Naive B cell (primary cell): ENCODE results near the gene HBP1. TPM values are rescaled to one million over a fixed set of nuclear protein-coding genes. Genes with fewer than 3 reads are reported as not detected.
"Not testable (repeated sequence)": the region's sequence is repeated elsewhere in the genome, so short reads cannot be mapped to it uniquely, and the experiment has no call there.

Source experiments
- ATAC-seq, 2 donors: fragments of 150-1000 bp; cut with Tn5 transposase; 2 replicates each; pipeline ENCODE4 v1.10.0; 2021; ENCODE audit warnings: low read depth in 2 of 2, mild to moderate bottlenecking in 2 of 2, moderate library complexity in 2 of 2
- DNase-seq: peaks from one replicate; pipeline ENCODE4 v3.0.0; 2022
- H3K27ac Mint-ChIP-seq, 6 donors: one replicate each; pipeline ENCODE4 v1.8.0; 2020 to 2022; ENCODE audit warnings: mild to moderate bottlenecking in 6 of 6, mixed read lengths in 6 of 6, moderate library complexity in 5 of 6, inconsistent platforms in 2 of 6
- H3K27me3 Mint-ChIP-seq, 3 donors: one replicate each; pipeline ENCODE4 v1.8.0; 2021 to 2022; ENCODE audit warnings: mixed read lengths in 3 of 3, mild to moderate bottlenecking in 1 of 3
- H3K36me3 Mint-ChIP-seq, 2 donors: one replicate each; pipeline ENCODE4 v1.8.0; 2020 to 2022; ENCODE audit warnings: mixed read lengths in 2 of 2, inconsistent platforms in 1 of 2, mild to moderate bottlenecking in 1 of 2
- H3K4me1 Mint-ChIP-seq, 3 donors: one replicate each; pipeline ENCODE4 v1.8.0; 2020 to 2022; ENCODE audit warnings: mixed read lengths in 3 of 3, inconsistent platforms in 1 of 3, mild to moderate bottlenecking in 1 of 3, moderate library complexity in 1 of 3
- H3K4me3 Mint-ChIP-seq, 8 donors: one replicate each; pipeline ENCODE4 v1.8.0; 2020 to 2022; ENCODE audit warnings: mild to moderate bottlenecking in 8 of 8, mixed read lengths in 8 of 8, moderate library complexity in 8 of 8, inconsistent platforms in 2 of 8
- H3K9me3 Mint-ChIP-seq, 7 donors: one replicate each; pipeline ENCODE4 v1.8.0; 2020 to 2022; ENCODE audit warnings: mixed read lengths in 7 of 7, mild to moderate bottlenecking in 5 of 7, inconsistent platforms in 2 of 7, moderate library complexity in 1 of 7
- polyA plus RNA-seq, 6 donors: library from polyadenylated mRNA; unstranded; fragments of 300-500 nt; fragmentation: Illumina TruSeq; gene quantifications; one replicate each; pipeline ENCODE4 v1.2.3, GENCODE V29; 2021; ENCODE audit warnings: low read depth in 6 of 6

HBP1 gene, protein sequence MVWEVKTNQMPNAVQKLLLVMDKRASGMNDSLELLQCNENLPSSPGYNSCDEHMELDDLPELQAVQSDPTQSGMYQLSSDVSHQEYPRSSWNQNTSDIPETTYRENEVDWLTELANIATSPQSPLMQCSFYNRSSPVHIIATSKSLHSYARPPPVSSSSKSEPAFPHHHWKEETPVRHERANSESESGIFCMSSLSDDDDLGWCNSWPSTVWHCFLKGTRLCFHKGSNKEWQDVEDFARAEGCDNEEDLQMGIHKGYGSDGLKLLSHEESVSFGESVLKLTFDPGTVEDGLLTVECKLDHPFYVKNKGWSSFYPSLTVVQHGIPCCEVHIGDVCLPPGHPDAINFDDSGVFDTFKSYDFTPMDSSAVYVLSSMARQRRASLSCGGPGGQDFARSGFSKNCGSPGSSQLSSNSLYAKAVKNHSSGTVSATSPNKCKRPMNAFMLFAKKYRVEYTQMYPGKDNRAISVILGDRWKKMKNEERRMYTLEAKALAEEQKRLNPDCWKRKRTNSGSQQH
- polyA plus RNA-seq, result 100 to 1,000 TPM in 1 of 6 donors, 10 to 100 TPM in 5; 62.1 to 157 (median 71.8) TPM

DNA sequence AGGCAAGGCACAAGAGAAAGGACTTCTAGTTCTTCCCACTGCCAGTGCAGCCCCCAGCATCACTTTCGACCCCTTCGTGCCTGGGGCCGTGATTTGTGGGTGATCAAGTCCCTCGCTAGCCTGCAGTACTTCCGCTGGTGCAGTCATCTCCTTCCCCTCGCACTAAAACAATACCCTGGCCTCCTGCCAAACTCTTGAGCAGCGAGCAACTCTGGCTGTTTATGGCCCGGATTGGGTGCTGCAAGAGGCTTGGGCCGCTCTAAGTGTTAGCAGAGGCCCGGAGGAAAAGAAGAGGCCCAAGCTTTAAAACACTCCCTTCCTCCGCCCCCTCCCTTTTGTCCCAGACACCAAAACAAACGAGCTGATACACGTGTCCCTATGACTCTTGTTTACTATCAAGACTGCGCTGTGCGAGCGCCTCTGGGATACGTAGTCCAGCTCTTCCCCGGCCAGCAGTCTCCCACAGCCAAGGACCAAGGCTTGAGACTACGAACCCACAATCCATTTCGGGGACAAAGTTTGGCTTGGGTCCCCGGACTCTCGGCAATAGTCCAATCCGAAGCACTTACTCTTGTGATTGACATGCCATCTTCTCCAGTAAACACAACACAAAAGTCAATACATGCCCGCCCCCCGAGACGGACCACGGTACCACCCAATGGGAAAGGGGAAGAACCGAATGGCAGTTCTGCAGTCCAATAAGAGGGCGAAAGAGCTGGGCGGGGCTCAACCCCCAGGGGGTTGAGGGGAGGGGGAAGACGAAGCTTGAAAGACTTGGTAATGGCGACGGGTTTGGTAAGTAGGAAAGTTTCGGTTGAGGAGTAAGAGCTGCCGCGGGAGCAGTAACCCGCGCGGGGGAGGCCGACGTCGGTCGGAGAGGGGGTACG lies at the start of gene HBP1:
HBP1 (plus strand) TSS at position 771 of the 887 bp plus-strand sequence. CDS start 10,891 bp downstream, outside the sequence.
- Mint-ChIP-seq H3K36me3 (peaks cover 0 to 8% of the 10 kb centered on the region in 2 donors), H3K9me3 (no peaks in the 10 kb centered on the region), H3K27me3 (peaks cover 4 to 11% (median 9%) of the 10 kb centered on the region in 3 donors), H3K27ac (peak within 1 kb of the TSS; percentile 97 to 100 (median 100)), H3K4me1 (peaks cover 32 to 44% (median 39%) of the 10 kb centered on the region in 3 donors), H3K4me3 (peak within 1 kb of the TSS; percentile 81 to 99 (median 97))
- DNase-seq, result peak; percentile 98
- ATAC-seq, result peak; percentile 73 to 77

DNA sequence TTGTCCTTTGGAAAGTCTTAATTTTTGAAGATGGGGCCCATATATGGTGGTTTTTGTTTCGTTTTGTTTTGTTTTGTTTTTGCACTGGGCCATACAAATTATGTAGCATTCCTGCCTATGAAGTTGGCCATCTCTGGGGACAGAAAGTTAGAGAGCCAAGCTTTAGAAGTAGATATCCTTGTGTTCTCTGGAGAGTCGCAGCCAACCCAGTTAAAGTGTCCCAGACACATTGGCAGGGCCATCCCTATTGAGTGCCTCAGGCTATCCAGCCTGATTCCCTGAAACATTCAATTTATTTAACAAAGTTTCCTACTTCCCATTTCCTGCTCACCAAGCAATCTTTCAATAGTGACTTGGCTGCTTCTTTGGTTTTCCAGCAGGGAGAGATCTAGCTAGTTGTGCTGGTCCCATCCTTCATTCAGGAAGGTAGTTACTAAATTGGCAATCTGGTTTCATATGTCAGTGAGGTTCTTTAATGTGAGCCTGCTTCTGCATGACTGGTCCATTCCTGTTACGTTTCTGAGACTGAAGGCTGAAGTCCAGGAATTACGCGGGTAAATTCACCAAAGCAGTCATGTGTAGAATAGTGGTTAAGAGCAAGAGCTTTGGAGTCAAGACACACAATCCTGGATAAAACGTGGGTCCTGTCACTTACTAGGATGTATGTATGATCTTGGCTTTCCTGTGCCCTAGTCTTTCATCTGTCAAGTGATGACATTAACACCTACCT lies 49.3 kb upstream of the HBP1 start:
- no peaks in the 10 kb centered on the region for H3K36me3 Mint-ChIP-seq
- H3K4me1 Mint-ChIP-seq, result no peaks in the 10 kb centered on the region
- DNase-seq (no peak), ATAC-seq (no peak)
- H3K4me3 Mint-ChIP-seq, result no peak overlapping the region
- peaks cover 0 to 5% (median 5%) of the 10 kb centered on the region in 3 donors for H3K27me3 Mint-ChIP-seq
- H3K9me3 Mint-ChIP-seq, result no peaks in the 10 kb centered on the region
- H3K27ac Mint-ChIP-seq, result no peak overlapping the region

DNA sequence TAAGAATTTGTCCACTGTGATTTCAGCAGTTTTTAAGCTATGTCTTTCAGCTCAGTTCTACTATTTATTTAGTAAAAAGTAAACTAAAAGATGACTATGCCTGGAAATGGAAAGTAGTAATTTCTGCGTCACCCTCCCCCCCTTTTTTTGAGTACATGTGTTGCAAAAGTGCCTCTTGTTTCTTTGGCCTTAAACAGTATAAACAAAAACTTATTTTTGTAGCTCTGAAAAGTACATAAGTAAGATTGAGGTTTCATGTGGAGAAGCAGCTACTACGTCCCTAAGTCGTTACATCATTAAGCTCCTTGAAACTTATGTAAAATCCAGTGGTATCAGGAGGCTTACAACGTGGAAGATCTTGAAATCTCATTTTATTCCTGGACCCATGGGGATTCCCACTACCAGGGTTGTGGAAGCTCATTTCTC lies 46.3 kb upstream of the HBP1 start:
- H3K27me3 Mint-ChIP-seq, result peaks cover 0 to 5% (median 5%) of the 10 kb centered on the region in 3 donors
- no peak overlapping the region for H3K4me3 Mint-ChIP-seq
- H3K9me3 Mint-ChIP-seq, result no peaks in the 10 kb centered on the region
- no peaks in the 10 kb centered on the region for H3K36me3 Mint-ChIP-seq
- H3K4me1 Mint-ChIP-seq, result peaks cover 16 to 20% (median 16%) of the 10 kb centered on the region in 3 donors
- DNase-seq, result no peak
- H3K27ac Mint-ChIP-seq, result no peak overlapping the region
- ATAC-seq, result no peak

DNA sequence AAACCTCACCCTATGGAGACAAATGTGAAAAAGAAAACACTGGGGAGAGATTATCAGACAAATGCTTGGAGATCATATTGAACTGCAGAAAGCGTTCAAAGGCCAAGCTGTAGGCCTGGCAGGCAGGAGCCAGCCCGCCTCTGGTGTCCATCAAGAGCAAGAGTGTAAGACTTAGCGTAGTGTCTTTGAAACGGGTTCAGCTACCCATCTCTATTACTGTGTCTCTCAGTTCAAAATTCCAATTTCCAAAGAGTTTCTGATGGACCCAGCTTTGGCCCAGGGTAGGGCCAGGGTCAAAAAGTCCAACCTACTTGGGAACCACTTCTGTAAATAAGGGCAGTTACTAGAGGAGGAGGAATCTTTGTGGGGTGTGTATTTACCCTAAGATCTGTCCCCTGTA lies 45.4 kb upstream of the HBP1 start:
- H3K27ac Mint-ChIP-seq, result peak overlapping the region in 1 of 6 donors; percentile 2
- ATAC-seq, result no peak
- no peak for DNase-seq
- H3K4me1 Mint-ChIP-seq, result peaks cover 16 to 20% (median 16%) of the 10 kb centered on the region in 3 donors
- H3K36me3 Mint-ChIP-seq, result no peaks in the 10 kb centered on the region
- peaks cover 0 to 5% (median 0%) of the 10 kb centered on the region in 3 donors for H3K27me3 Mint-ChIP-seq
- H3K9me3 Mint-ChIP-seq, result no peaks in the 10 kb centered on the region
- peak overlapping the region in 2 of 8 donors; percentile 41 to 54 for H3K4me3 Mint-ChIP-seq

DNA sequence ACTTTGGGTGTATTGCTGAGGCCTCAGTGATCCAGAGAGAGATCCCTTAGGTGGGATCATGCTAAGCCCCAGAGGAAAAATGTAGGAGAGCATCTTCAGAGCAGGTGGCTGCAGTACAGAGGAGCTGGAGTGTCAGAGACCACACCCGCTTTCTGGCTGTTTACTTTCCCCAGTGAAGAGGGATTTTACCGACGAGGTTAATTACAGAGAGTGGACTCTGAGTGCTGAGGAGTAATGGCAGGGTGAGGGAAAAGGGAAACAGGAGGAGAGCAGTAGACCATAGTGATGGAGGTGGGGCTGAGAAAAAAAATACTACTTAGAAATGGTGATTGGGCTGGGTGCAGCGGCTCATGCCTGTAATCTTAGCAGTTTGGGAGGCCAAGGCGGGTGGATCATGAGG lies 43.3 kb upstream of the HBP1 start:
- Mint-ChIP-seq H3K27me3 (no peaks in the 10 kb centered on the region), H3K9me3 (no peaks in the 10 kb centered on the region), H3K4me3 (peak overlapping the region; percentile 76 to 93 (median 90)), H3K36me3 (no peaks in the 10 kb centered on the region), H3K27ac (peak overlapping the region; percentile 67 to 93 (median 88)), H3K4me1 (peaks cover 16 to 20% (median 16%) of the 10 kb centered on the region in 3 donors)
- DNase-seq, result no peak
- ATAC-seq, result no peak

DNA sequence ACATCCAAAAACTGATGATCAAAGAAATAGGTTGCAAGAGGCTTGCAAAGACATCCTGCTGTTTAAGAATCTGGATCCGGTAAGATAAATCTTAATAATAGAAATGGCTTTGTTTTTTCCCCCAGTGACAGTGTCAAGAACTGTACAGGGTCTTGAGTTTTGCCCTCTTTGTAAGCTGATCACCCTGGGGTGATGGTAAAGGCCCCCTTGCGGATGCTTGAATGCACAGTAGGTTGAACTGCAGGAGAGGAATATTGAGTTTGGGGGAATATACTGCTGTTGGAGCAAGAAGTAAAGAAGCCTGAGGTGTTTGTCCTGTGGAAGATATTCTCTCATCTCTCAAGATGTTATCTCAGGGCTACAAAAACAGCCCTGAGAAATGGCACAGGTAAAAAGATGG lies 40.6 kb upstream of the HBP1 start:
- Mint-ChIP-seq H3K4me3 (no peak overlapping the region), H3K36me3 (no peaks in the 10 kb centered on the region), H3K4me1 (peaks cover 16 to 20% (median 16%) of the 10 kb centered on the region in 3 donors), H3K9me3 (no peaks in the 10 kb centered on the region), H3K27ac (no peak overlapping the region), H3K27me3 (peaks cover 0 to 6% (median 0%) of the 10 kb centered on the region in 3 donors)
- ATAC-seq (no peak), DNase-seq (no peak)

DNA sequence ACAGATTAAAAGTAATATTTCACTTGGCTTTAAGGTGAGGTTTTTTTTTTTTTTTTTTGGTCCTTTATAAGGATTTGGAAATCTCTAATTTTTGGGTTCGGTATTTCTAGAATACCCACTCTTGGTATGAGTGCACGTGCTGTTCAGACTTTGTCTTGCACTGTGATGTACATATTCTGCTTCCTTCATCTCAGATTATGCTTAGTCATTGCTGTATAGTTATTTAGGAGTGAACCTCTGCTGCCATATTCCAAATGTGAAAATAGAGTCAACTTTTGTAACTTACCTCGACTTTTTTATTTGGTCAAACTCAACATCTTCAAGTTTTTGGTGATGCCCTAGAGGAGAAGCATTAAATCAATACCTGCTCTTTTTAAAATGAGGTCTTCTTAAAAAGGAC lies 40.1 kb upstream of the HBP1 start:
- Mint-ChIP-seq H3K36me3 (no peaks in the 10 kb centered on the region), H3K4me3 (no peak overlapping the region), H3K27me3 (peaks cover 0 to 6% (median 0%) of the 10 kb centered on the region in 3 donors), H3K9me3 (no peaks in the 10 kb centered on the region), H3K4me1 (peaks cover 16 to 20% (median 16%) of the 10 kb centered on the region in 3 donors), H3K27ac (no peak overlapping the region)
- no peak for ATAC-seq
- no peak for DNase-seq

DNA sequence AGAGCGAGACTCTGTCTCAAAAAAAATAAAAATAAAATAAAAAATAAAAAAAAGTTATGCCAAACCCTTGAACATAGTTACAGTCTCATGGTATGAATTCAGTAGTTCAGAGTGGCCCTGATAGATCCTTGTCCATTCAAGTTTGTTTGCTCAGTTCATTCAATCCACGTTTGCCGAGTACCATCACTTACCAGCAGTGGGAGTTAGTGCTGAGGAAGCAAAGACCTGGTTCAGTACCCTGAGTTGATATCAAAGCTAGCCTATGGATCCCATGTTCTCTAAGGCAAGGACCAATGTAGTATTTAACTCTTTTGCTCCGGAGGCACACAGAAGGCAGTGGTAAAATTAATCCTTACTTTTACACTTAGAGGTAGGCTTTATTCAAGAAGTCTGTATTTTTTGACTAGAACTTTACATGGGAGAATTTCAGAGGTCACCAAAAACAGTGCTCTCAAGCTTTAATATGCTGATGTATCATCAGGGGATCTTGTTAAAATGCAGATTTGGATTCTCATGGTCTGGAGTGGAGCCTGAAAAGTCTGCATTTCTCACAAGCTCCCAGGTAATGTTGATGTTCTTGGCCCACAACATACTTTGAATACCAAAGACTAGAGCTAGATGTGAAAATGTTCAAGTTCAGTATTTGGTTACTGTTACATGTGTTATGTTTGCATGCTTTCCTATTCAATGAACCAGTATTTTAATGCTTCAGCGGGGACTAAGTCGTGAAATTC lies 38.1 kb upstream of the HBP1 start:
- ATAC-seq (no peak), DNase-seq (no peak)
- H3K9me3 Mint-ChIP-seq, result no peaks in the 10 kb centered on the region
- peaks cover 0 to 6% (median 0%) of the 10 kb centered on the region in 3 donors for H3K27me3 Mint-ChIP-seq
- no peak overlapping the region for H3K4me3 Mint-ChIP-seq
- H3K4me1 Mint-ChIP-seq, result peaks cover 11 to 15% (median 11%) of the 10 kb centered on the region in 3 donors
- peak overlapping the region in 1 of 6 donors; percentile 41 for H3K27ac Mint-ChIP-seq
- no peaks in the 10 kb centered on the region for H3K36me3 Mint-ChIP-seq

DNA sequence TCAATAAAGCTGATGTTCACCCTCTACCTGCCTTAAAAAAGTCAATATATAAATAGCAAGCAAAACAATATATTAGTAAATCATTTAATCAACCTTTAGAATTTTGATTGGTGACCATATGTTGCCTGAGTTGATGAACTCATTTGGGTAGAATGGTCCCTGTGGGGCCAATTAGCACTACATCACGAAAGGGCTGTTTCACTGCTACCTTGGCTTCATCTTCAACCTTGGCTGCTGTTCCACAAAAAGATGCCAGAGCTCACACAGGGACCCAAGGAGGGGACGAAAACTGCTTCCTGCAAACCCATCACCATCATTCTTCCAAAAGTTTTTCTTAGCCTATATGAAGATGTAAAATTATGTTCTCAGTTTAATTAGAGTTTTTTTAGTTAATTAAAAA lies 35.4 kb upstream of the HBP1 start:
- Mint-ChIP-seq H3K27me3 (peaks cover 0 to 6% (median 0%) of the 10 kb centered on the region in 3 donors), H3K36me3 (no peaks in the 10 kb centered on the region), H3K27ac (no peak overlapping the region), H3K4me3 (no peak overlapping the region), H3K9me3 (no peaks in the 10 kb centered on the region), H3K4me1 (no peaks in the 10 kb centered on the region)
- DNase-seq, result no peak
- no peak for ATAC-seq

DNA sequence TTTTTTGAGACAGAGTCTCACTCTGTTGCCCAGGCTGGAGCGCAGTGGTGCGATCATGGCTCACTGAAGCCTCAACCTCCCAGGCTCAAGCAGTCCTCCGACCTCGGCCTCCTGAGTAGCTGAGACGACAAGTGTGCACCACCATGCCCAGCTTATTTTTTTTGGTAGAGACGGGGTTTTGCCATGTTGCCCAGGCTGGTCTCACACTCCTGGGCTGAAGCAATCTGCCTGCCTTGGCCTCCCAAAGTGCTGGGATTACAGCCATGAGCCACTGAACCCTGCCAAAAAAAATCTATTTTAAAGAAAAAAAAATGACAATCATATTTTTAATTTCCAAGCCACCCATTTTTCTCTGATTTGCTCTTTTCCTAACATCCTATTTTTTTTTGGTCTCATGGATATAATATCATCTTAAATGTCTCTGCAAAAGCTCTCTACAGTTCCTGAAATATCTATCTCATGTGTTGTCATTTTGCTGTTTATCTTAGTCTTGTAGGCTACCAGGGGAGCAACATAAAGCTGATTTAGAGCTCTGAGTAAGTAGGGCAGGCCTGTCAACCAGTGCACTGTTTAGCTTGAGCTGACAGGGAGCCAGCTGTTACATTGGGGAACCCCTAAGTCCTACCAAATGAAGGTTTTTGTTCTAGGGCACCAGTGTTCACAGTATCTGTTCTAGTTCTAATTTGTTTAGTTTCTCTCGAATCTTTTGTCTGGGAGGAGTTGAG lies 29.9 kb upstream of the HBP1 start:
- Mint-ChIP-seq H3K27me3 (no peaks in the 10 kb centered on the region), H3K4me3 (no peak overlapping the region), H3K4me1 (no peaks in the 10 kb centered on the region), H3K9me3 (no peaks in the 10 kb centered on the region), H3K36me3 (no peaks in the 10 kb centered on the region), H3K27ac (no peak overlapping the region)
- ATAC-seq (no peak), DNase-seq (no peak)

DNA sequence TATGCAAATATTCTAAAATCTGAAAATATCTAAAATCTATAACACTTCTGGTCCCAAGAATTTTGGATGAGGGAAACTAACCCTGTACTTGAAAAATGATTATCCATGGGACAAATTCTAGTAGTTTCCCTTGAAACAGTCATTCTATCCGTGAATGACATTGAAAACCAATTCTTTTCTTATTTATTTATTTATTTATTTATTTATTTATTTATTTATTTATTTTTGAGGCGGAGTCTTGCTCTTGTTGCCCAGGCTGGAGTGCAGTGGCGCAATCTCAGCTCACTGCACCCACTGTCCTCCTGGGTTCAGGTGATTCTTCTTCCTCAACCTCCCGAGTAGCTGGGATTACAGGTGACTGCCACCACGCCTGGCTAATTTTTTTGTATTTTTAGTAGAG lies 24.9 kb upstream of the HBP1 start:
- Mint-ChIP-seq H3K27ac (peak overlapping the region in 1 of 6 donors; percentile 88), H3K4me3 (peak overlapping the region in 1 of 8 donors; percentile 29)
- not testable (repeated sequence) for H3K27me3 Mint-ChIP-seq, DNase-seq, H3K9me3 Mint-ChIP-seq, ATAC-seq, H3K36me3 Mint-ChIP-seq, H3K4me1 Mint-ChIP-seq
